H9 (cell line): ENCODE measurements around the gene ITPRID2. TPM values are rescaled to one million over a fixed set of nuclear protein-coding genes. Genes with fewer than 3 reads are reported as not detected.

Source experiments
- DNase-seq: peaks from one replicate; pipeline ENCODE4 v3.0.0-alpha.2; 2017
- H2AFZ ChIP-seq: one replicate; pipeline ENCODE4 v1.6.1; 2013; ENCODE audit warnings: mild to moderate bottlenecking, low read length, control low read depth, moderate library complexity
- H2AK5ac ChIP-seq: 2 replicates; pipeline ENCODE4 v1.6.1; 2013; ENCODE audit warnings: low read length, control low read depth, mixed read lengths; ENCODE audit not compliant: insufficient read length
- H2BK120ac ChIP-seq: one replicate; pipeline ENCODE4 v1.6.1; 2013; ENCODE audit warnings: low read depth, mild to moderate bottlenecking, low read length, control low read depth, inconsistent platforms; ENCODE audit not compliant: poor library complexity, severe bottlenecking
- H2BK12ac ChIP-seq: 2 replicates; pipeline ENCODE4 v1.6.1; 2013; ENCODE audit warnings: low read length, control low read depth, mixed read lengths, low read depth; ENCODE audit not compliant: insufficient read length
- H2BK15ac ChIP-seq: 2 replicates; pipeline ENCODE4 v1.6.1; 2013; ENCODE audit warnings: low read depth, low read length, control low read depth
- H2BK20ac ChIP-seq: one replicate; pipeline ENCODE4 v1.6.1; 2013; ENCODE audit warnings: low read depth, mild to moderate bottlenecking, low read length, control low read depth, inconsistent platforms; ENCODE audit not compliant: poor library complexity, severe bottlenecking
- H2BK5ac ChIP-seq: 2 replicates; pipeline ENCODE4 v1.6.1; 2013; ENCODE audit warnings: low read length, control low read depth, mixed read lengths; ENCODE audit not compliant: insufficient read length
- H3K14ac ChIP-seq: 2 replicates; pipeline ENCODE4 v1.6.1; 2013; ENCODE audit warnings: low read length, control low read depth; ENCODE audit not compliant: insufficient read depth
- H3K18ac ChIP-seq: 2 replicates; pipeline ENCODE4 v1.6.1; 2013; ENCODE audit warnings: low read depth, mild to moderate bottlenecking, mixed read lengths, low read length, control low read depth; ENCODE audit not compliant: insufficient read length
- H3K23ac ChIP-seq: 2 replicates; pipeline ENCODE4 v1.6.1; 2013; ENCODE audit warnings: low read length, control low read depth, mixed read lengths, low read depth; ENCODE audit not compliant: insufficient read length
- H3K23me2 ChIP-seq: 2 replicates; pipeline ENCODE4 v1.6.1; 2013; ENCODE audit warnings: low read depth, mild to moderate bottlenecking, mixed read lengths, low read length, control low read depth; ENCODE audit not compliant: insufficient read length, poor library complexity, severe bottlenecking
- H3K27ac ChIP-seq: 2 replicates; pipeline ENCODE4 v1.5.1; 2013; ENCODE audit warnings: low read length, control low read depth, mixed read lengths, low read depth; ENCODE audit not compliant: insufficient read length
- H3K27me3 ChIP-seq: 2 replicates; pipeline ENCODE4 v1.6.1; 2013; ENCODE audit warnings: low read length, control low read depth, inconsistent platforms; ENCODE audit not compliant: insufficient read depth
- H3K4ac ChIP-seq: 2 replicates; pipeline ENCODE4 v1.6.1; 2013; ENCODE audit warnings: low read depth, mild to moderate bottlenecking, control low read depth, inconsistent platforms, low read length, moderate library complexity
- H3K4me1 ChIP-seq: 2 replicates; pipeline ENCODE4 v1.6.1; 2013; ENCODE audit warnings: low read length, control low read depth, inconsistent platforms; ENCODE audit not compliant: insufficient read depth
- H3K4me2 ChIP-seq: 2 replicates; pipeline ENCODE4 v1.6.1; 2013; ENCODE audit warnings: low read length, control low read depth, mixed read lengths; ENCODE audit not compliant: insufficient read length, insufficient read depth
- H3K56ac ChIP-seq: 2 replicates; pipeline ENCODE4 v1.6.1; 2013; ENCODE audit warnings: low read depth, mild to moderate bottlenecking, mixed read lengths, low read length, control low read depth; ENCODE audit not compliant: insufficient read length
- H3K79me1 ChIP-seq: 2 replicates; pipeline ENCODE4 v1.6.1; 2013; ENCODE audit warnings: low read depth, mild to moderate bottlenecking, moderate library complexity, low read length, control low read depth, inconsistent platforms; ENCODE audit not compliant: insufficient read depth, poor library complexity, severe bottlenecking
- H3K79me2 ChIP-seq: 2 replicates; pipeline ENCODE4 v1.6.1; 2013; ENCODE audit warnings: low read length, control low read depth, inconsistent platforms; ENCODE audit not compliant: insufficient read depth
- H3K9ac ChIP-seq: 2 replicates; pipeline ENCODE4 v1.6.1; 2013; ENCODE audit warnings: low read length, control low read depth, mixed read lengths; ENCODE audit not compliant: insufficient read length; ENCODE audit errors: extremely low read depth
- H3K9me3 ChIP-seq: one replicate; pipeline ENCODE4 v1.6.1; 2013; ENCODE audit warnings: low read depth, low read length, inconsistent platforms; ENCODE audit not compliant: control insufficient read depth
- H3T11ph ChIP-seq: one replicate; pipeline ENCODE4 v1.6.1; 2013; ENCODE audit warnings: mild to moderate bottlenecking, low read length, control low read depth, inconsistent platforms
- H4K20me1 ChIP-seq: one replicate; pipeline ENCODE4 v1.6.1; 2013; ENCODE audit not compliant: control insufficient read depth, insufficient read length, insufficient read depth
- H4K5ac ChIP-seq: 2 replicates; pipeline ENCODE4 v1.6.1; 2013; ENCODE audit warnings: low read depth, mild to moderate bottlenecking, mixed read lengths, low read length, control low read depth; ENCODE audit not compliant: insufficient read length
- H4K8ac ChIP-seq: replicated peaks from 2 replicates; pipeline ENCODE4 v1.6.1; 2013; ENCODE audit warnings: low read length, control low read depth, mixed read lengths, low read depth; ENCODE audit not compliant: insufficient read length
- H4K91ac ChIP-seq: 2 replicates; pipeline ENCODE4 v1.6.1; 2013; ENCODE audit warnings: low read depth, mild to moderate bottlenecking, moderate library complexity, mixed read lengths, low read length, control low read depth; ENCODE audit not compliant: insufficient read length
- H3K27ac Mint-ChIP-seq, 3 experiments: 2 replicates in 2 of 3; 3 replicates in 1 of 3; pipeline ENCODE4 v1.8.0; 2020 to 2021; ENCODE audit warnings: mixed read lengths in 3 of 3, mild to moderate bottlenecking in 1 of 3, moderate library complexity in 1 of 3
- H3K27me3 Mint-ChIP-seq: 2 replicates; pipeline ENCODE4 v1.8.0; 2021; ENCODE audit warnings: low read depth, mild to moderate bottlenecking, moderate library complexity, mixed read lengths
- H3K36me3 Mint-ChIP-seq, 3 experiments: 2 replicates in 2 of 3; 3 replicates in 1 of 3; pipeline ENCODE4 v1.8.0; 2020 to 2021; ENCODE audit warnings: low read depth in 3 of 3, mixed read lengths in 3 of 3; ENCODE audit not compliant: insufficient read depth in 1 of 3
- H3K4me1 Mint-ChIP-seq, 2 experiments: 2 replicates each; pipeline ENCODE4 v1.8.0; 2020; ENCODE audit warnings: mixed read lengths in 2 of 2
- H3K4me3 Mint-ChIP-seq, 2 experiments: 2 replicates in 1 of 2; 3 replicates in 1 of 2; pipeline ENCODE4 v1.8.0; 2020 to 2021; ENCODE audit warnings: mild to moderate bottlenecking in 2 of 2, mixed read lengths in 2 of 2, moderate library complexity in 1 of 2
- H3K9me3 Mint-ChIP-seq, 2 experiments: 2 replicates in 1 of 2; 3 replicates in 1 of 2; pipeline ENCODE4 v1.8.0; 2020; ENCODE audit warnings: mild to moderate bottlenecking in 2 of 2, mixed read lengths in 2 of 2, moderate library complexity in 1 of 2
- WGBS: extraction: QIAGEN DNeasy Blood & Tissue Kit; methylation state at CpG from one replicate; pipeline ENCODE4 v1.1.7; 2013; ENCODE audit warnings: missing lambda C conversion rate, low lambda C conversion rate, mixed read lengths; ENCODE audit not compliant: insufficient read length; ENCODE audit errors: extremely low coverage; 5-methylcytosine and 5-hydroxymethylcytosine counted together
- total RNA-seq: library from RNA; stranded (reverse); gene quantifications from 2 replicates; pipeline ENCODE4 v1.2.1, GENCODE V29; 2021
- TF ChIP-seq, protein P1 (sequence below): fragments of 200-600 bp; sonication (generic); conservative IDR thresholded peaks from 3 replicates; pipeline ENCODE4 v1.8.0; 2021; ENCODE audit warnings: antibody characterized with exemption, mild to moderate bottlenecking

The ITPRID2 gene
- total RNA-seq, 1 experiment from 2014 or later = 12.0 TPM

DNA sequence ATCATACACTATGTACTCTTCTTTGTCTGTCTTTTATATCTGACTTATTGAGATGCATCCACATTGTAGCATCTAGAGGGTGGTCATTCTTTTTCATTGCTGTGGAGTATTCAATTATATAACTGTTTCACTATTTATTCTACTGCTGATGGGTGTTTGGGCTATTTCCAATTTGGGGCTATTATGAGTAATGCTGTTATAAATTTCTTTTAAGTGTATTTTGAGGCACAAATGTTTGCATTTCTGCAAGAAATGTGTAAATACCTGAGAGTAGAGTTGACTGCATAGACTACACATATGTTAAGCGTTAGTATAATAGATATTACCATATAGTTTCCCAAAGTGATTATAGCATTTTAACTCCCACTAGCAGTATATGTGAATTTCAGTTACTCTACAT is 67.2 kb downstream of the ITPRID2 start:
- no peak overlapping the region for H4K91ac ChIP-seq
- no peak overlapping the region for H3K18ac ChIP-seq
- H3K27ac Mint-ChIP-seq = no peak overlapping the region
- H3K23me2 ChIP-seq = no peaks in the 10 kb centered on the region
- WGBS = no CpG with 5 or more reads among the region's 1 CpG
- H2BK15ac ChIP-seq = no peak overlapping the region
- DNase-seq = no peak
- no peaks in the 10 kb centered on the region; a peak in 2 of 5 replicates for H3K9me3 Mint-ChIP-seq
- H3K79me2 ChIP-seq = no peaks in the 10 kb centered on the region
- no peak overlapping the region for H2BK20ac ChIP-seq
- H3K79me1 ChIP-seq = no peaks in the 10 kb centered on the region
- H3K23ac ChIP-seq = no peak overlapping the region
- TF ChIP-seq, protein P1, sequence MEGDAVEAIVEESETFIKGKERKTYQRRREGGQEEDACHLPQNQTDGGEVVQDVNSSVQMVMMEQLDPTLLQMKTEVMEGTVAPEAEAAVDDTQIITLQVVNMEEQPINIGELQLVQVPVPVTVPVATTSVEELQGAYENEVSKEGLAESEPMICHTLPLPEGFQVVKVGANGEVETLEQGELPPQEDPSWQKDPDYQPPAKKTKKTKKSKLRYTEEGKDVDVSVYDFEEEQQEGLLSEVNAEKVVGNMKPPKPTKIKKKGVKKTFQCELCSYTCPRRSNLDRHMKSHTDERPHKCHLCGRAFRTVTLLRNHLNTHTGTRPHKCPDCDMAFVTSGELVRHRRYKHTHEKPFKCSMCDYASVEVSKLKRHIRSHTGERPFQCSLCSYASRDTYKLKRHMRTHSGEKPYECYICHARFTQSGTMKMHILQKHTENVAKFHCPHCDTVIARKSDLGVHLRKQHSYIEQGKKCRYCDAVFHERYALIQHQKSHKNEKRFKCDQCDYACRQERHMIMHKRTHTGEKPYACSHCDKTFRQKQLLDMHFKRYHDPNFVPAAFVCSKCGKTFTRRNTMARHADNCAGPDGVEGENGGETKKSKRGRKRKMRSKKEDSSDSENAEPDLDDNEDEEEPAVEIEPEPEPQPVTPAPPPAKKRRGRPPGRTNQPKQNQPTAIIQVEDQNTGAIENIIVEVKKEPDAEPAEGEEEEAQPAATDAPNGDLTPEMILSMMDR = no peak
- H3K27me3 Mint-ChIP-seq = no peaks in the 10 kb centered on the region
- no peak overlapping the region for H3K4ac ChIP-seq
- H3K4me2 ChIP-seq = no peak overlapping the region
- no peaks in the 10 kb centered on the region for H4K20me1 ChIP-seq
- no peak overlapping the region for H3K14ac ChIP-seq
- no peaks in the 10 kb centered on the region for H3K36me3 Mint-ChIP-seq
- no peaks in the 10 kb centered on the region for H3K4me1 ChIP-seq
- H4K5ac ChIP-seq = no peak overlapping the region
- H2AFZ ChIP-seq = no peak overlapping the region
- no peak overlapping the region for H3K27ac ChIP-seq
- no peak overlapping the region for H3K56ac ChIP-seq
- H3K4me3 Mint-ChIP-seq = no peak overlapping the region
- H3K4me1 Mint-ChIP-seq = peaks cover 2 to 4% of the 10 kb centered on the region in 2 experiments; a peak in 3 of 4 replicates
- no peak overlapping the region for H2BK12ac ChIP-seq
- H2AK5ac ChIP-seq = no peak overlapping the region
- no peak overlapping the region for H3T11ph ChIP-seq
- no peaks in the 10 kb centered on the region for H3K9me3 ChIP-seq
- H3K27me3 ChIP-seq = no peaks in the 10 kb centered on the region
- no peak overlapping the region for H4K8ac ChIP-seq
- no peak overlapping the region for H3K9ac ChIP-seq
- no peak overlapping the region for H2BK120ac ChIP-seq
- H2BK5ac ChIP-seq = no peak overlapping the region
